NAMALWA (cell line): Measurements from ENCODE around the gene PLCG1.

Source experiments
- DNase-seq: peaks from one replicate; pipeline ENCODE4 v3.0.0-alpha.2; 2015; ENCODE audit warnings: low spot score

The PLCG1 gene

GRCh38 chr20:41179961-41180360 lies 42.6 kb downstream of the PLCG1 start:
- DNase-seq, result no peak

- DNase-seq, result no peak
These were observed 43.4 kb downstream of the PLCG1 start for GRCh38 chr20:41180599-41181333.

GRCh38 chr20:41181567-41181966 lies 44.2 kb downstream of the PLCG1 start:
- DNase-seq, result no peak

- no peak for DNase-seq
These were observed 45.2 kb downstream of the PLCG1 start for GRCh38 chr20:41182296-41183212.

GRCh38 chr20:41183391-41183790 lies 46.0 kb downstream of the PLCG1 start:
- DNase-seq, result no peak

- no peak for DNase-seq
These were observed 46.5 kb downstream of the PLCG1 start for GRCh38 chr20:41183831-41184230.

- DNase-seq, result no peak
These were observed 47.8 kb downstream of the PLCG1 start for GRCh38 chr20:41185013-41185757.

GRCh38 chr20:41187668-41188067 lies 50.3 kb downstream of the PLCG1 start:
- no peak for DNase-seq

- no peak for DNase-seq
These were observed 54.5 kb downstream of the PLCG1 start for GRCh38 chr20:41191562-41192500.

GRCh38 chr20:41192575-41192974 lies 55.2 kb downstream of the PLCG1 start:
- no peak for DNase-seq

- no peak for DNase-seq
These were observed 59.4 kb downstream of the PLCG1 start for GRCh38 chr20:41196653-41197225.

GRCh38 chr20:41198443-41198842 lies 61.1 kb downstream of the PLCG1 start:
- DNase-seq, result no peak

- DNase-seq, result no peak
These were observed 63.3 kb downstream of the PLCG1 start for GRCh38 chr20:41200446-41201202.

GRCh38 chr20:41201760-41202159 lies 64.4 kb downstream of the PLCG1 start:
- no peak for DNase-seq

GRCh38 chr20:41202426-41202825 lies 65.1 kb downstream of the PLCG1 start:
- DNase-seq, result no peak

- no peak for DNase-seq
These were observed 66.3 kb downstream of the PLCG1 start for GRCh38 chr20:41203660-41204059.

- no peak for DNase-seq
These were observed 67.2 kb downstream of the PLCG1 start for GRCh38 chr20:41204304-41205265.

- no peak for DNase-seq
These were observed 68.0 kb downstream of the PLCG1 start for GRCh38 chr20:41205313-41205712.
